Mammary epithelial cell (primary cell): ENCODE measurements around the gene CIDEA.

Source experiments
- CTCF ChIP-seq, 2 donors: IDR thresholded peaks in 1 of 2; conservative IDR thresholded peaks in 1 of 2; 2 replicates each; pipeline ENCODE4 v1.5.1; 2011 to 2012; ENCODE audit warnings: inconsistent platforms in 2 of 2, low read length in 2 of 2, mild to moderate bottlenecking in 2 of 2, control low read depth in 1 of 2, low read depth in 1 of 2; ENCODE audit not compliant: insufficient read depth in 1 of 2; ENCODE audit errors: extremely low read depth in 1 of 2
- EZH2 ChIP-seq: IDR thresholded peaks from 2 replicates; pipeline ENCODE4 v1.6.1; 2012; ENCODE audit warnings: low read length, inconsistent platforms, borderline replicate concordance

- TF ChIP-seq EZH2: no peak
- no peak for TF ChIP-seq CTCF (conservative IDR thresholded peaks at IDR 0.05 in 1 of 2, IDR thresholded peaks at IDR 0.05 in 1 of 2; ENCODE audit: extremely low read depth in 1 of 2, insufficient read depth in 1 of 2, low read depth in 1 of 2, low read length in 2 of 2)
Measured at GRCh38 chr18:12296457-12296856, 42.3 kb downstream of the CIDEA start.
